K562 (cell line): ENCODE data around the gene NXF1. TPM values are rescaled to one million over a fixed set of nuclear protein-coding genes. Genes with fewer than 3 reads are reported as not detected.

Experiments
- FOXJ2 ChIP-seq: fragments of 200-800 bp; sonication (Bioruptor generic); IDR thresholded peaks from 2 replicates; pipeline ENCODE4 v1.6.1; 2016; ENCODE audit warnings: missing genetic modification characterization, missing compliant biosample characterization
- FOXP1 ChIP-seq: sonication (generic); formaldehyde crosslinking; IDR thresholded peaks from 2 replicates; pipeline ENCODE4 v1.8.0; 2022; ENCODE audit warnings: mild to moderate bottlenecking, missing genetic modification reagents
- HNRNPUL1 ChIP-seq: fragments of 200-400 bp; formaldehyde crosslinking; IDR thresholded peaks from 2 replicates; pipeline ENCODE4 v1.6.1; 2017; ENCODE audit warnings: low read length
- KAT2B ChIP-seq: IDR thresholded peaks from one replicate; pipeline ENCODE4 v1.6.1; 2012; ENCODE audit warnings: low read depth, mild to moderate bottlenecking, control low read depth, inconsistent platforms, low read length, moderate library complexity
- KAT8 ChIP-seq: fragments of 450-650 bp; IDR thresholded peaks from 2 replicates; pipeline ENCODE4 v1.6.1; 2016; ENCODE audit warnings: low read depth, mild to moderate bottlenecking
- MTF1 ChIP-seq: fragments of 250-450 bp; sonication (Bioruptor Pico); IDR thresholded peaks from 2 replicates; pipeline ENCODE4 v1.9.0; 2021; ENCODE audit warnings: moderate library complexity, mild to moderate bottlenecking, inconsistent platforms, borderline replicate concordance
- PTRF ChIP-seq: fragments of 450-650 bp; IDR thresholded peaks from 2 replicates; pipeline ENCODE4 v1.6.1; 2016; ENCODE audit warnings: mild to moderate bottlenecking, missing genetic modification characterization, missing compliant biosample characterization
- RNF2 ChIP-seq: sonication (generic); IDR thresholded peaks from 2 replicates; pipeline ENCODE4 v1.6.1; 2016
- SMAD3 ChIP-seq: fragments of 450-650 bp; formaldehyde crosslinking; conservative IDR thresholded peaks from 2 replicates; pipeline ENCODE4 v1.4.0; 2020; ENCODE audit warnings: mild to moderate bottlenecking
- SMARCA4 ChIP-seq: fragments of 450-650 bp; IDR thresholded peaks from 2 replicates; pipeline ENCODE4 v1.6.1; 2016
- SMARCA5 ChIP-seq: fragments of 450-650 bp; IDR thresholded peaks from 2 replicates; pipeline ENCODE4 v1.6.1; 2016
- SP2 ChIP-seq: IDR thresholded peaks from 2 replicates; pipeline ENCODE4 v1.6.1; 2011; ENCODE audit warnings: mild to moderate bottlenecking, low read depth, low read length, moderate library complexity; ENCODE audit not compliant: poor library complexity, severe bottlenecking; ENCODE audit errors: extremely low read depth
- TAF1 ChIP-seq: IDR thresholded peaks from 2 replicates; pipeline ENCODE4 v1.6.1; 2011; ENCODE audit warnings: mild to moderate bottlenecking, low read length, moderate library complexity; ENCODE audit not compliant: insufficient read depth, control insufficient read depth, severe bottlenecking; ENCODE audit errors: extremely low read depth
- XRCC5 ChIP-seq: fragments of 200-400 bp; formaldehyde crosslinking; IDR thresholded peaks from 2 replicates; pipeline ENCODE4 v1.6.1; 2017; ENCODE audit warnings: low read depth, mild to moderate bottlenecking, low read length
- ZZZ3 ChIP-seq: fragments of 450-650 bp; IDR thresholded peaks from 2 replicates; pipeline ENCODE4 v1.6.1; 2016; ENCODE audit warnings: antibody characterized with exemption, mild to moderate bottlenecking, moderate library complexity
- polyA plus RNA-seq, 8 experiments: library from polyadenylated mRNA; depleted of rRNA in 4 of 8; stranded (reverse) in 5 of 8; unstranded in 3 of 8; fragments of >200 nt; fragmentation: Nextera tagmentation in 2 of 8; fragmentation: Illumina TruSeq in 1 of 8; extraction: Ambion mirVana in 2 of 8; extraction: Trizol in 1 of 8; gene quantifications; 2 replicates each; pipeline versions ENCODE4 v1.2.1 to v1.2.3, GENCODE V29; 2011 to 2014; ENCODE audit warnings: inconsistent platforms in 1 of 8, missing spikeins in 1 of 8
- total RNA-seq, 7 experiments: library from RNA; depleted of rRNA in 6 of 7; stranded (reverse); fragments of >200 nt in 6 of 7; fragmentation: Illumina TruSeq in 2 of 7; extraction: Trizol in 2 of 7; gene quantifications; 2 replicates each; pipeline versions ENCODE4 v1.2.1 to v1.2.3, GENCODE V29; 2011 to 2021; ENCODE audit warnings: low replicate concordance in 1 of 7
- TF ChIP-seq, protein P1 (sequence below), 2 experiments: fragments of 450-650 bp; IDR thresholded peaks; 2 replicates each; pipeline ENCODE4 v1.6.1; 2016
- TF ChIP-seq, protein P2 (sequence below): fragments of 450-650 bp; formaldehyde crosslinking; IDR thresholded peaks from 2 replicates; pipeline ENCODE4 v1.4.0; 2020; ENCODE audit warnings: mild to moderate bottlenecking
- TF ChIP-seq, protein P3 (sequence below): sonication (generic); IDR thresholded peaks from 2 replicates; pipeline ENCODE4 v1.6.1; 2016
- TF ChIP-seq, protein P4 (sequence below): fragments of 250-450 bp; sonication (Bioruptor Pico); IDR thresholded peaks from 2 replicates; pipeline ENCODE4 v1.8.0; 2022; ENCODE audit warnings: inconsistent platforms, mild to moderate bottlenecking, moderate library complexity, borderline replicate concordance
- TF ChIP-seq, protein P5 (sequence below): IDR thresholded peaks from 3 replicates; pipeline ENCODE4 v1.6.1; 2011; ENCODE audit warnings: borderline replicate concordance, mild to moderate bottlenecking; ENCODE audit not compliant: insufficient read length, insufficient read depth

The NXF1 gene
- total and polyA plus RNA-seq, 9 of the 15 experiments (the other 6 are each of a cell fraction or from before 2014, with no cell fraction given) = 18.1 to 98.3 (median 35.8) TPM

DNA sequence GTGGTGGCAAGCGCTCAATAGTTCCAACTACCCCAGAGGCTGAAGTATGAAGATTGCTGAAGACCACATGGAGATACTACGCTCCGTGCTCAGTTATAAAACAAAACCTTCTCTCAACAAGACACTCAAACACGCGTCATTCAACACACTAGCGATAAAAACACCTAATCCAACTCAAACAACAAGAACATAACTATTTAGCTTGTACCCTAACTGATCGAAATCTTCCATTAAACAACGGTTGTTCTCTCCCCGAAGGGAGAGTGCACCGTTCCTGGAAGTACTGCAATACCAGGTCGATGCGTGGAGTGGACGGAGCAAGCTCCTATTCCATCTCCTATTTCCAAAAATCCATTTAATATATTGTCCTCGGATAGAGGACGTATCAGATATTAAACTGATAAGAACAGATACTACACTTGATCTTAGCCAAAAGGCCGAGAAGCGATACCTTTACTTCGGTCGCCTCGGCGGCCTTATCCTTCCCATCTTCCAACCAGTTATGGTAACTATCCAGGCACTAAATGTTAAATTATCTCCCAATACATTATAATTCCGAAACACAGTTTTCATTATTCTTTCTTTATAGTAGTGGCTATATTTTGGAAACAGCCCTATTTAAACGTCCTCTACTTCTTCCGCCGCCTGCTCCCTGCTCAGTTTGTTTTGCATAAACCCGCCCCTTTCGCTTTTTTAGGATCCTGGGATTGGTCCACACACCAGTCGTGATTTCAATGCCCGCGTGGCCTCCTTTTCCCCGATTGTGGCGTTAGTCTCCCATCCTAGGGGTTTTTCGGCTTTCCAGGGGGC lies 36.3 kb upstream of the NXF1 start (continued):
- no peak for TF ChIP-seq PTRF (tag)
- peak; percentile 51; the same call in 1 of the 2 replicates for TF ChIP-seq SMARCA4
- peak; percentile 89 for TF ChIP-seq FOXJ2 (tag)
- TF ChIP-seq SMAD3 (CRISPR knock-in tag) = peak; percentile 99
- TF ChIP-seq KAT2B = no peak
- no peak; the same call in 1 of the 2 replicates for TF ChIP-seq XRCC5
- no peak for TF ChIP-seq SMARCA5
- TF ChIP-seq TAF1 = peak; percentile 60
- TF ChIP-seq RNF2 = peak; percentile 100
- peak; percentile 92; the same call in 1 of the 2 replicates for TF ChIP-seq HNRNPUL1
- no peak for TF ChIP-seq KAT8
- peak; percentile 32 for TF ChIP-seq SP2
- TF ChIP-seq, protein P1, sequence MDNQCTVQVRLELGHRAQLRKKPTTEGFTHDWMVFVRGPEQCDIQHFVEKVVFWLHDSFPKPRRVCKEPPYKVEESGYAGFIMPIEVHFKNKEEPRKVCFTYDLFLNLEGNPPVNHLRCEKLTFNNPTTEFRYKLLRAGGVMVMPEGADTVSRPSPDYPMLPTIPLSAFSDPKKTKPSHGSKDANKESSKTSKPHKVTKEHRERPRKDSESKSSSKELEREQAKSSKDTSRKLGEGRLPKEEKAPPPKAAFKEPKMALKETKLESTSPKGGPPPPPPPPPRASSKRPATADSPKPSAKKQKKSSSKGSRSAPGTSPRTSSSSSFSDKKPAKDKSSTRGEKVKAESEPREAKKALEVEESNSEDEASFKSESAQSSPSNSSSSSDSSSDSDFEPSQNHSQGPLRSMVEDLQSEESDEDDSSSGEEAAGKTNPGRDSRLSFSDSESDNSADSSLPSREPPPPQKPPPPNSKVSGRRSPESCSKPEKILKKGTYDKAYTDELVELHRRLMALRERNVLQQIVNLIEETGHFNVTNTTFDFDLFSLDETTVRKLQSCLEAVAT (IDR thresholded peaks at IDR 0.05) = peak; percentile 99 to 100
- TF ChIP-seq, protein P2, sequence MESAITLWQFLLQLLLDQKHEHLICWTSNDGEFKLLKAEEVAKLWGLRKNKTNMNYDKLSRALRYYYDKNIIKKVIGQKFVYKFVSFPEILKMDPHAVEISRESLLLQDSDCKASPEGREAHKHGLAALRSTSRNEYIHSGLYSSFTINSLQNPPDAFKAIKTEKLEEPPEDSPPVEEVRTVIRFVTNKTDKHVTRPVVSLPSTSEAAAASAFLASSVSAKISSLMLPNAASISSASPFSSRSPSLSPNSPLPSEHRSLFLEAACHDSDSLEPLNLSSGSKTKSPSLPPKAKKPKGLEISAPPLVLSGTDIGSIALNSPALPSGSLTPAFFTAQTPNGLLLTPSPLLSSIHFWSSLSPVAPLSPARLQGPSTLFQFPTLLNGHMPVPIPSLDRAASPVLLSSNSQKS (CRISPR knock-in tag) = peak; percentile 99
- peak; percentile 99 for TF ChIP-seq FOXP1 (CRISPR knock-in tag)
- TF ChIP-seq ZZZ3 = peak; percentile 81
- TF ChIP-seq, protein P3, sequence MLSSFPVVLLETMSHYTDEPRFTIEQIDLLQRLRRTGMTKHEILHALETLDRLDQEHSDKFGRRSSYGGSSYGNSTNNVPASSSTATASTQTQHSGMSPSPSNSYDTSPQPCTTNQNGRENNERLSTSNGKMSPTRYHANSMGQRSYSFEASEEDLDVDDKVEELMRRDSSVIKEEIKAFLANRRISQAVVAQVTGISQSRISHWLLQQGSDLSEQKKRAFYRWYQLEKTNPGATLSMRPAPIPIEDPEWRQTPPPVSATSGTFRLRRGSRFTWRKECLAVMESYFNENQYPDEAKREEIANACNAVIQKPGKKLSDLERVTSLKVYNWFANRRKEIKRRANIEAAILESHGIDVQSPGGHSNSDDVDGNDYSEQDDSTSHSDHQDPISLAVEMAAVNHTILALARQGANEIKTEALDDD = peak; percentile 90
- TF ChIP-seq, protein P4, sequence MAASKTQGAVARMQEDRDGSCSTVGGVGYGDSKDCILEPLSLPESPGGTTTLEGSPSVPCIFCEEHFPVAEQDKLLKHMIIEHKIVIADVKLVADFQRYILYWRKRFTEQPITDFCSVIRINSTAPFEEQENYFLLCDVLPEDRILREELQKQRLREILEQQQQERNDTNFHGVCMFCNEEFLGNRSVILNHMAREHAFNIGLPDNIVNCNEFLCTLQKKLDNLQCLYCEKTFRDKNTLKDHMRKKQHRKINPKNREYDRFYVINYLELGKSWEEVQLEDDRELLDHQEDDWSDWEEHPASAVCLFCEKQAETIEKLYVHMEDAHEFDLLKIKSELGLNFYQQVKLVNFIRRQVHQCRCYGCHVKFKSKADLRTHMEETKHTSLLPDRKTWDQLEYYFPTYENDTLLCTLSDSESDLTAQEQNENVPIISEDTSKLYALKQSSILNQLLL (CRISPR knock-in tag) = peak; percentile 58; the same call in 1 of the 2 replicates
- TF ChIP-seq, protein P5, sequence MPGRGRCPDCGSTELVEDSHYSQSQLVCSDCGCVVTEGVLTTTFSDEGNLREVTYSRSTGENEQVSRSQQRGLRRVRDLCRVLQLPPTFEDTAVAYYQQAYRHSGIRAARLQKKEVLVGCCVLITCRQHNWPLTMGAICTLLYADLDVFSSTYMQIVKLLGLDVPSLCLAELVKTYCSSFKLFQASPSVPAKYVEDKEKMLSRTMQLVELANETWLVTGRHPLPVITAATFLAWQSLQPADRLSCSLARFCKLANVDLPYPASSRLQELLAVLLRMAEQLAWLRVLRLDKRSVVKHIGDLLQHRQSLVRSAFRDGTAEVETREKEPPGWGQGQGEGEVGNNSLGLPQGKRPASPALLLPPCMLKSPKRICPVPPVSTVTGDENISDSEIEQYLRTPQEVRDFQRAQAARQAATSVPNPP = no peak
- peak; percentile 69; the same call in 1 of the 2 replicates for TF ChIP-seq MTF1 (CRISPR knock-in tag)
